Cardiac fibroblast (primary cell): Measurements from ENCODE around the gene SNTA1.

ENCODE experiments used
- DNase-seq, 2 donors: peaks; one replicate each; pipeline versions ENCODE4 v3.0.0 to v3.0.0-alpha.2; 2010; ENCODE audit warnings: low read depth in 2 of 2
- H3K4me3 ChIP-seq, 2 donors: replicated peaks in 1 of 2; 1 replicate in 1 of 2; 2 replicates in 1 of 2; pipeline ENCODE4 v1.5.1; 2011; ENCODE audit warnings: low read depth in 2 of 2, low read length in 2 of 2, mild to moderate bottlenecking in 2 of 2, moderate library complexity in 1 of 2
- CTCF ChIP-seq: IDR thresholded peaks from one replicate; pipeline ENCODE4 v1.5.1; 2011; ENCODE audit warnings: low read depth, mild to moderate bottlenecking, low read length, inconsistent platforms

Gene SNTA1

GRCh38 chr20:33372993-33373441 is 70.5 kb downstream of the SNTA1 start:
- no peak overlapping the region for H3K4me3 ChIP-seq
- peak in 1 of 2 donors; percentile 38 for DNase-seq
- no peak for TF ChIP-seq CTCF

GRCh38 chr20:33370291-33370690 is 73.3 kb downstream of the SNTA1 start:
- TF ChIP-seq CTCF: no peak
- H3K4me3 ChIP-seq: no peak overlapping the region
- peak in 1 of 2 donors; percentile 6 for DNase-seq

GRCh38 chr20:33362898-33363297 is 80.7 kb downstream of the SNTA1 start:
- no peak overlapping the region for H3K4me3 ChIP-seq
- no peak for TF ChIP-seq CTCF
- peak in 1 of 2 donors; percentile 7 for DNase-seq

GRCh38 chr20:33359399-33360261 is 83.9 kb downstream of the SNTA1 start:
- DNase-seq: peak in 1 of 2 donors; percentile 11
- no peak overlapping the region for H3K4me3 ChIP-seq
- no peak for TF ChIP-seq CTCF
